H1 (cell line): ENCODE data around the gene PDE1C. TPM values are rescaled to one million over a fixed set of nuclear protein-coding genes. Genes with fewer than 3 reads are reported as not detected.

Experiments used
- CTCF ChIA-PET: fragments of 300-600 bp; sonication (Branson Sonifier 250); formaldehyde crosslinking; loops from one replicate; lab custom pipeline; 2021; ENCODE audit not compliant: partially characterized antibody; lab: Charles Lee
- POLR2A ChIA-PET: fragments of 300-600 bp; sonication (Branson Sonifier 250); formaldehyde crosslinking; loops from one replicate; lab custom pipeline; 2021; ENCODE audit warnings: inconsistent platforms; ENCODE audit not compliant: partially characterized antibody; lab: Charles Lee
- DNase-seq, 2 experiments: peaks; one replicate each; pipeline versions ENCODE4 v3.0.0 to v3.0.0-alpha.2; 2010 to 2022; ENCODE audit warnings: low spot score in 2 of 2, low read depth in 1 of 2, mixed read lengths in 1 of 2
- FAIRE-seq: peaks from 2 replicates; lab custom pipeline; 2011; peaks lifted over from hg19 to GRCh38; lab: Jason Lieb, UNC
- H2AFZ ChIP-seq: 2 replicates; pipeline ENCODE4 v1.8.1; 2012; ENCODE audit warnings: low read length, inconsistent platforms
- H2AK5ac ChIP-seq: 2 replicates; pipeline ENCODE4 v1.6.1; 2013; ENCODE audit warnings: low read depth, low read length
- H2BK120ac ChIP-seq: replicated peaks from 2 replicates; pipeline ENCODE3; 2013; ENCODE audit warnings: low read depth, low read length, inconsistent platforms
- H2BK12ac ChIP-seq: 2 replicates; pipeline ENCODE4 v1.6.1; 2013; ENCODE audit warnings: low read depth, low read length
- H2BK15ac ChIP-seq: 2 replicates; pipeline ENCODE4 v1.6.1; 2013; ENCODE audit warnings: low read length
- H2BK20ac ChIP-seq: 2 replicates; pipeline ENCODE4 v1.6.1; 2013; ENCODE audit warnings: low read length
- H2BK5ac ChIP-seq: 2 replicates; pipeline ENCODE4 v1.6.1; 2013; ENCODE audit warnings: low read depth, low read length
- H3K14ac ChIP-seq: 2 replicates; pipeline ENCODE4 v1.6.1; 2013; ENCODE audit warnings: inconsistent platforms; ENCODE audit not compliant: insufficient read length
- H3K18ac ChIP-seq: 2 replicates; pipeline ENCODE4 v1.6.1; 2013; ENCODE audit warnings: low read length; ENCODE audit errors: extremely low read depth
- H3K23ac ChIP-seq: 2 replicates; pipeline ENCODE4 v1.6.1; 2013; ENCODE audit warnings: inconsistent platforms; ENCODE audit not compliant: insufficient read length
- H3K23me2 ChIP-seq: 2 replicates; pipeline ENCODE4 v1.6.1; 2013; ENCODE audit warnings: low read depth, low read length
- H3K27ac ChIP-seq: 2 replicates; pipeline ENCODE4 v1.6.1; 2011; ENCODE audit warnings: low read depth, low read length, inconsistent platforms
- H3K27me3 ChIP-seq, 4 experiments: replicated peaks in 1 of 4; 1 replicate in 1 of 4; 2 replicates in 3 of 4; pipeline versions ENCODE4 v1.6.1 to v1.8.1; 2011 to 2013; ENCODE audit warnings: low read length in 3 of 4, mild to moderate bottlenecking in 3 of 4, inconsistent platforms in 2 of 4, mixed read lengths in 2 of 4, moderate library complexity in 1 of 4; ENCODE audit not compliant: control insufficient read depth in 3 of 4, insufficient read depth in 3 of 4; ENCODE audit errors: extremely low read depth in 1 of 4
- H3K36me3 ChIP-seq, 4 experiments: 2 replicates each; pipeline versions ENCODE4 v1.6.1 to v1.8.1; 2011 to 2013; ENCODE audit warnings: mild to moderate bottlenecking in 4 of 4, low read length in 3 of 4, moderate library complexity in 2 of 4, control low read depth in 1 of 4, inconsistent platforms in 1 of 4; ENCODE audit not compliant: insufficient read depth in 4 of 4, control insufficient read depth in 2 of 4
- H3K4ac ChIP-seq: replicated peaks from 2 replicates; pipeline ENCODE3; 2013; ENCODE audit warnings: low read length, low read depth, mixed read lengths, inconsistent platforms; ENCODE audit not compliant: insufficient read length
- H3K4me1 ChIP-seq, 4 experiments: replicated peaks in 1 of 4; 1 replicate in 1 of 4; 2 replicates in 3 of 4; pipeline versions ENCODE4 v1.6.1 to v1.8.1; 2011 to 2013; ENCODE audit warnings: low read length in 3 of 4, inconsistent platforms in 2 of 4, mixed read lengths in 1 of 4; ENCODE audit not compliant: insufficient read depth in 4 of 4, control insufficient read depth in 3 of 4
- H3K4me2 ChIP-seq, 2 experiments: 2 replicates each; pipeline versions ENCODE4 v1.6.1 to v1.8.1; 2011 to 2013; ENCODE audit warnings: low read depth in 2 of 2, low read length in 2 of 2, control low read depth in 1 of 2, inconsistent platforms in 1 of 2, mild to moderate bottlenecking in 1 of 2; ENCODE audit not compliant: insufficient read depth in 1 of 2
- H3K4me3 ChIP-seq, 4 experiments: fragments of 200-600, 300-600 bp in 1 of 4; sonication (generic), shearing (Covaris generic), sonication (Bioruptor Twin) in 1 of 4; 2 replicates each; pipeline versions ENCODE4 v1.5.1 to v1.8.1; 2011 to 2016; ENCODE audit warnings: low read length in 4 of 4, low read depth in 3 of 4, control low read depth in 2 of 4, inconsistent platforms in 2 of 4, mild to moderate bottlenecking in 2 of 4, mixed read lengths in 1 of 4, moderate library complexity in 1 of 4; ENCODE audit not compliant: insufficient read depth in 2 of 4; ENCODE audit errors: extremely low read depth in 1 of 4
- H3K56ac ChIP-seq: replicated peaks from 2 replicates; pipeline ENCODE3; 2013; ENCODE audit warnings: low read depth, mild to moderate bottlenecking, mixed read lengths, low read length, inconsistent platforms; ENCODE audit not compliant: insufficient read length
- H3K79me1 ChIP-seq: 2 replicates; pipeline ENCODE4 v1.6.1; 2013; ENCODE audit warnings: low read depth, low read length, control low read depth
- H3K79me2 ChIP-seq, 2 experiments: 2 replicates each; pipeline versions ENCODE4 v1.6.1 to v1.8.1; 2012 to 2013; ENCODE audit warnings: low read length in 2 of 2, mild to moderate bottlenecking in 2 of 2, inconsistent platforms in 1 of 2; ENCODE audit not compliant: insufficient read depth in 2 of 2, control insufficient read depth in 1 of 2
- H3K9ac ChIP-seq, 4 experiments: replicated peaks in 1 of 4; 1 replicate in 1 of 4; 2 replicates in 3 of 4; pipeline versions ENCODE4 v1.6.1 to v1.8.1; 2011 to 2013; ENCODE audit warnings: low read depth in 3 of 4, low read length in 3 of 4, control low read depth in 2 of 4, mild to moderate bottlenecking in 2 of 4, moderate library complexity in 2 of 4, inconsistent platforms in 1 of 4; ENCODE audit errors: extremely low read depth in 1 of 4
- H3K9me3 ChIP-seq, 2 experiments: 2 replicates each; pipeline versions ENCODE4 v1.6.1 to v1.8.1; 2012 to 2013; ENCODE audit warnings: mild to moderate bottlenecking in 2 of 2, moderate library complexity in 2 of 2, control low read depth in 1 of 2, inconsistent platforms in 1 of 2, low read depth in 1 of 2, low read length in 1 of 2, mixed read lengths in 1 of 2; ENCODE audit not compliant: insufficient read depth in 2 of 2
- H4K20me1 ChIP-seq, 2 experiments: replicated peaks in 1 of 2; 2 replicates each; pipeline versions ENCODE3 to v1.8.1; 2011 to 2013; ENCODE audit warnings: inconsistent platforms in 2 of 2, low read length in 2 of 2, mild to moderate bottlenecking in 1 of 2; ENCODE audit not compliant: insufficient read depth in 2 of 2, control insufficient read depth in 1 of 2
- H4K5ac ChIP-seq: 2 replicates; pipeline ENCODE4 v1.6.1; 2013; ENCODE audit warnings: low read length, low read depth, mixed read lengths, inconsistent platforms; ENCODE audit not compliant: insufficient read length
- H4K8ac ChIP-seq: 2 replicates; pipeline ENCODE4 v1.8.0; 2013; ENCODE audit warnings: mild to moderate bottlenecking, moderate library complexity, low read length, inconsistent platforms; ENCODE audit not compliant: insufficient read depth; ENCODE audit errors: extremely low read depth
- H4K91ac ChIP-seq: replicated peaks from 2 replicates; pipeline ENCODE3; 2013; ENCODE audit warnings: low read length, mixed read lengths, inconsistent platforms; ENCODE audit not compliant: insufficient read length
- TAF7 ChIP-seq: optimal IDR thresholded peaks from 2 replicates; pipeline ENCODE3; 2011; ENCODE audit warnings: low read depth, mild to moderate bottlenecking, inconsistent platforms, low read length, moderate library complexity, borderline replicate concordance
- TCF12 ChIP-seq: IDR thresholded peaks from 2 replicates; pipeline ENCODE4 v1.6.1; 2011; ENCODE audit warnings: low read depth, mild to moderate bottlenecking, low read length
- TEAD4 ChIP-seq: IDR thresholded peaks from 2 replicates; pipeline ENCODE4 v1.6.1; 2012; ENCODE audit warnings: low read depth, low read length, inconsistent platforms, mixed read lengths
- WGBS, 2 experiments: shearing (Covaris generic) in 1 of 2; methylation state at CpG; one replicate each; pipeline versions ENCODE4 v1.1.6 to v1.1.7; 2013 to 2015; ENCODE audit warnings: low lambda C conversion rate in 2 of 2, mixed read lengths in 2 of 2, inconsistent platforms in 1 of 2, low coverage in 1 of 2, missing lambda C conversion rate in 1 of 2; ENCODE audit not compliant: insufficient replicate concordance in 2 of 2, insufficient coverage in 1 of 2, insufficient read length in 1 of 2; ENCODE audit errors: extremely low coverage in 1 of 2, missing lambda C conversion rate in 1 of 2; 5-methylcytosine and 5-hydroxymethylcytosine counted together
- polyA plus RNA-seq, 7 experiments: library from polyadenylated mRNA; depleted of rRNA in 3 of 7; stranded (reverse) in 5 of 7; unstranded in 2 of 7; fragments of >200 nt in 5 of 7; fragments of 200-250 nt in 2 of 7; gene quantifications; 1 replicate in 5 of 7; 2 replicates in 1 of 7; 4 replicates in 1 of 7; pipeline versions ENCODE4 v1.2.1 to v1.2.3, GENCODE V29; 2011 to 2013; ENCODE audit warnings: missing spikeins in 2 of 7, mixed read lengths in 2 of 7
- total RNA-seq: library from RNA; stranded (reverse); fragmentation: NEBNext Ultra II Directional; extraction: Animal tissue kit (Norgen Biotek cat#: 25700); gene quantifications from 2 replicates; pipeline ENCODE4 v1.2.1, GENCODE V29; 2021
- TF ChIP-seq, protein P1 (sequence below): IDR thresholded peaks from 2 replicates; pipeline ENCODE4 v1.6.1; 2012; ENCODE audit warnings: low read length, inconsistent platforms
- TF ChIP-seq, protein P2 (sequence below): IDR thresholded peaks from 2 replicates; pipeline ENCODE4 v1.6.1; 2012; ENCODE audit warnings: inconsistent platforms

PDE1C gene
- total and polyA plus RNA-seq, 2 of the 8 experiments (the other 6 are each of a cell fraction or from before 2014, with no cell fraction given) = 0.11 to 1.1 TPM

DNA sequence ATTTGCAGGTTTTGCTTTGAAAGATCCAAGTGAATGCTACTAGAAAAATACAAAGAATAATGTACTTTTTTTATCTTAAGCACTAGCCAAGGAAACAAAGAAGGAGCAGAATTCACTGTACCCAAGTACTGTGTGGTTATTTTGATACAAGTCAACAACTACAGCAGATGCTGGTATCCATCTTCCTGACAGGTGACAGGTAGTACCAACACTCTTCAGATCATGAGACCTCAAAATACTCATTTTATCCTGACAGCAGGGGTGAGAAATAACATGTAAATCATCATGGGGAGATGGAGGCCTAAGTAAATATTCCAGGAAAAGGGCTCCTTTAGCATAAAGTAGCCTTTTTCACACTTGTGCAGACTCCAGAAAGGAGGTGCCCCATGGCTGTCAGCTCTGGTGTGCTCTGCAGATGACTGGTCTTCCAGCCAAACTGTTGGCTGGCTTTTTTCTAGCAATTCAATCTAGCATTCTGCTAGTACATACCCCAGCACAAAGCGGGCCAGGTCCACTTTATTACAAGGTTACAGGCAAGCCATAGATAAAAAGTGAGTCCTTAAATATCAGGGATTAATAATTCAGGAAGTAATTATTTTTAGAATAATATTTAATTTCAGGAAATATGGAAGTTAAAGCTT, 90.4 kb downstream of the PDE1C start:
- DNase-seq = no peak
- H4K8ac ChIP-seq = no peak overlapping the region
- H3K18ac ChIP-seq = no peak overlapping the region
- FAIRE-seq = no peak
- no peak overlapping the region for H2BK5ac ChIP-seq
- POLR2A ChIA-PET = no interaction called here
- H2AK5ac ChIP-seq = no peak overlapping the region
- no peak overlapping the region for H2BK120ac ChIP-seq
- no peaks in the 10 kb centered on the region for H4K20me1 ChIP-seq
- no peaks in the 10 kb centered on the region for H3K79me2 ChIP-seq
- no peaks in the 10 kb centered on the region for H3K23me2 ChIP-seq
- H3K56ac ChIP-seq = no peak overlapping the region
- CTCF ChIA-PET = no interaction called here
- no peaks in the 10 kb centered on the region for H3K36me3 ChIP-seq
- H3K27ac ChIP-seq = no peak overlapping the region
- no peak overlapping the region for H2BK15ac ChIP-seq
- no peak overlapping the region for H4K5ac ChIP-seq
- H3K4me1 ChIP-seq = no peaks in the 10 kb centered on the region
- no peaks in the 10 kb centered on the region for H3K79me1 ChIP-seq
- TF ChIP-seq, protein P1, sequence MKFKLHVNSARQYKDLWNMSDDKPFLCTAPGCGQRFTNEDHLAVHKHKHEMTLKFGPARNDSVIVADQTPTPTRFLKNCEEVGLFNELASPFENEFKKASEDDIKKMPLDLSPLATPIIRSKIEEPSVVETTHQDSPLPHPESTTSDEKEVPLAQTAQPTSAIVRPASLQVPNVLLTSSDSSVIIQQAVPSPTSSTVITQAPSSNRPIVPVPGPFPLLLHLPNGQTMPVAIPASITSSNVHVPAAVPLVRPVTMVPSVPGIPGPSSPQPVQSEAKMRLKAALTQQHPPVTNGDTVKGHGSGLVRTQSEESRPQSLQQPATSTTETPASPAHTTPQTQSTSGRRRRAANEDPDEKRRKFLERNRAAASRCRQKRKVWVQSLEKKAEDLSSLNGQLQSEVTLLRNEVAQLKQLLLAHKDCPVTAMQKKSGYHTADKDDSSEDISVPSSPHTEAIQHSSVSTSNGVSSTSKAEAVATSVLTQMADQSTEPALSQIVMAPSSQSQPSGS = no peak
- TF ChIP-seq TAF7 (no peak), TCF12 (no peak), TEAD4 (no peak)
- TF ChIP-seq, protein P2, sequence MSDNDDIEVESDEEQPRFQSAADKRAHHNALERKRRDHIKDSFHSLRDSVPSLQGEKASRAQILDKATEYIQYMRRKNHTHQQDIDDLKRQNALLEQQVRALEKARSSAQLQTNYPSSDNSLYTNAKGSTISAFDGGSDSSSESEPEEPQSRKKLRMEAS = no peak
- 0 out of 4 replicates have a peak, but pooled peaks cover 0 to 4% of the 10 kb centered on the region in 2 experiments for H3K9me3 ChIP-seq
- H2BK20ac ChIP-seq = no peak overlapping the region
- no peak overlapping the region for H4K91ac ChIP-seq
- no peak overlapping the region for H3K23ac ChIP-seq
- no peak overlapping the region for H3K4me3 ChIP-seq
- no peak overlapping the region for H3K14ac ChIP-seq
- no peak overlapping the region for H3K9ac ChIP-seq
- no peak overlapping the region for H2AFZ ChIP-seq
- no peak overlapping the region for H3K4ac ChIP-seq
- WGBS, 2 experiments = 95% methylated on average over 1 of the region's 1 CpG; no CpG with 5 or more reads in 1 of the 2 experiments
- H3K27me3 ChIP-seq = no peaks in the 10 kb centered on the region; a peak in 1 of 7 replicates
- H3K4me2 ChIP-seq = no peak overlapping the region
- H2BK12ac ChIP-seq = no peak overlapping the region
